Keratinocyte (primary cell): ENCODE results near the gene ZNF830.

Experiments
- EZH2 ChIP-seq: IDR thresholded peaks from one replicate; pipeline ENCODE4 v1.6.1; 2012; ENCODE audit warnings: inconsistent platforms, mild to moderate bottlenecking, low read length, moderate library complexity
- TF ChIP-seq, protein P1 (sequence below), 3 experiments: IDR thresholded peaks in 1 of 3; conservative IDR thresholded peaks in 1 of 3; optimal IDR thresholded peaks in 1 of 3; 2 replicates in 2 of 3; 3 replicates in 1 of 3; pipeline versions ENCODE3 to v1.5.1; 2011; ENCODE audit warnings: low read length in 3 of 3, mild to moderate bottlenecking in 3 of 3, moderate library complexity in 2 of 3, control low read depth in 1 of 3, inconsistent platforms in 1 of 3; ENCODE audit not compliant: insufficient read depth in 2 of 3; ENCODE audit errors: extremely low read depth in 1 of 3

GRCh38 chr17:34974794-34975785 is 13.8 kb downstream of the ZNF830 start:
- TF ChIP-seq, protein P1, sequence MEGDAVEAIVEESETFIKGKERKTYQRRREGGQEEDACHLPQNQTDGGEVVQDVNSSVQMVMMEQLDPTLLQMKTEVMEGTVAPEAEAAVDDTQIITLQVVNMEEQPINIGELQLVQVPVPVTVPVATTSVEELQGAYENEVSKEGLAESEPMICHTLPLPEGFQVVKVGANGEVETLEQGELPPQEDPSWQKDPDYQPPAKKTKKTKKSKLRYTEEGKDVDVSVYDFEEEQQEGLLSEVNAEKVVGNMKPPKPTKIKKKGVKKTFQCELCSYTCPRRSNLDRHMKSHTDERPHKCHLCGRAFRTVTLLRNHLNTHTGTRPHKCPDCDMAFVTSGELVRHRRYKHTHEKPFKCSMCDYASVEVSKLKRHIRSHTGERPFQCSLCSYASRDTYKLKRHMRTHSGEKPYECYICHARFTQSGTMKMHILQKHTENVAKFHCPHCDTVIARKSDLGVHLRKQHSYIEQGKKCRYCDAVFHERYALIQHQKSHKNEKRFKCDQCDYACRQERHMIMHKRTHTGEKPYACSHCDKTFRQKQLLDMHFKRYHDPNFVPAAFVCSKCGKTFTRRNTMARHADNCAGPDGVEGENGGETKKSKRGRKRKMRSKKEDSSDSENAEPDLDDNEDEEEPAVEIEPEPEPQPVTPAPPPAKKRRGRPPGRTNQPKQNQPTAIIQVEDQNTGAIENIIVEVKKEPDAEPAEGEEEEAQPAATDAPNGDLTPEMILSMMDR (optimal IDR thresholded peaks at IDR 0.05 in 1 of 3, IDR thresholded peaks at IDR 0.05 in 1 of 3, conservative IDR thresholded peaks at IDR 0.05 in 1 of 3; ENCODE audit: extremely low read depth in 1 of 3, insufficient read depth in 2 of 3, low read length in 3 of 3): no peak
- no peak for TF ChIP-seq EZH2
